Chondrocyte (in vitro differentiated cells): ENCODE data around the gene DCAF17. TPM values are rescaled to one million over a fixed set of nuclear protein-coding genes. Genes with fewer than 3 reads are reported as not detected.

ENCODE experiments used
- DNase-seq: peaks from one replicate; pipeline ENCODE4 v3.0.0; 2021; ENCODE audit warnings: mixed read lengths, low spot score
- H3K27ac Mint-ChIP-seq: one replicate; pipeline ENCODE4 v1.8.0; 2021; ENCODE audit warnings: mild to moderate bottlenecking, moderate library complexity, mixed read lengths; ENCODE audit not compliant: unreplicated experiment
- H3K27me3 Mint-ChIP-seq: 2 replicates; pipeline ENCODE4 v1.8.0; 2021; ENCODE audit warnings: low read depth, mixed read lengths
- H3K36me3 Mint-ChIP-seq: 2 replicates; pipeline ENCODE4 v1.8.0; 2021; ENCODE audit warnings: low read depth, mixed read lengths
- H3K4me1 Mint-ChIP-seq: 2 replicates; pipeline ENCODE4 v1.8.0; 2021; ENCODE audit warnings: low read depth, mild to moderate bottlenecking, mixed read lengths
- H3K4me3 Mint-ChIP-seq: one replicate; pipeline ENCODE4 v1.8.0; 2021; ENCODE audit warnings: mild to moderate bottlenecking, moderate library complexity, mixed read lengths; ENCODE audit not compliant: unreplicated experiment
- H3K9me3 Mint-ChIP-seq: 2 replicates; pipeline ENCODE4 v1.8.0; 2021; ENCODE audit warnings: low read depth, mixed read lengths
- total RNA-seq: library from RNA; stranded (reverse); gene quantifications from 3 replicates; pipeline ENCODE4 v1.2.1, GENCODE V29; 2021
- TF ChIP-seq, protein P1 (sequence below): fragments of 200-600 bp; sonication (generic); IDR thresholded peaks from 2 replicates; pipeline ENCODE4 v1.5.0; 2021; ENCODE audit warnings: antibody characterized with exemption, mild to moderate bottlenecking, moderate library complexity

The DCAF17 gene
- total RNA-seq, 1 donor from 2014 or later: 18.3 TPM

DNA sequence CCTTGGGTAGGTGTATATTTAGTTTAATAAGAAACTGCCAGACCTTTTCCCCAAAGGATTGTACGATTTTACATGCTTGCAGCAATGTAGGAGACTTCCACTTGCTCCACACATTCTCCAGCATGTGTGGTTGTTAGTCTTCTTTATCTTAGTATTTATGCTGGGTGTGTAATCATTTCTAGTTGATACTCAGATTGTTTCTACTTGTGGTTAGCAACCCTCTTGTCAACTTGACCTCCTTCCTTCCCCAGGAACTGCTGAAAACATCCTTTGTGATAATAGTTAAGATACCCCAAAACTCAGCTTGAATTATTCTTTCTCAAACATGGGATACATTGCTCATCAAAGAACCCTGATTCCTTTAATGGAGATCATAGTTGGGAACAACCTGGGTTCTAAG, 51.1 kb downstream of the DCAF17 start:
- Mint-ChIP-seq H3K9me3 (peaks cover 3% of the 10 kb centered on the region), H3K27me3 (no peaks in the 10 kb centered on the region), H3K4me1 (peaks cover 20% of the 10 kb centered on the region), H3K27ac (no peak overlapping the region), H3K36me3 (peaks cover 5% of the 10 kb centered on the region), H3K4me3 (no peak overlapping the region)
- no peak for DNase-seq
- TF ChIP-seq, protein P1, sequence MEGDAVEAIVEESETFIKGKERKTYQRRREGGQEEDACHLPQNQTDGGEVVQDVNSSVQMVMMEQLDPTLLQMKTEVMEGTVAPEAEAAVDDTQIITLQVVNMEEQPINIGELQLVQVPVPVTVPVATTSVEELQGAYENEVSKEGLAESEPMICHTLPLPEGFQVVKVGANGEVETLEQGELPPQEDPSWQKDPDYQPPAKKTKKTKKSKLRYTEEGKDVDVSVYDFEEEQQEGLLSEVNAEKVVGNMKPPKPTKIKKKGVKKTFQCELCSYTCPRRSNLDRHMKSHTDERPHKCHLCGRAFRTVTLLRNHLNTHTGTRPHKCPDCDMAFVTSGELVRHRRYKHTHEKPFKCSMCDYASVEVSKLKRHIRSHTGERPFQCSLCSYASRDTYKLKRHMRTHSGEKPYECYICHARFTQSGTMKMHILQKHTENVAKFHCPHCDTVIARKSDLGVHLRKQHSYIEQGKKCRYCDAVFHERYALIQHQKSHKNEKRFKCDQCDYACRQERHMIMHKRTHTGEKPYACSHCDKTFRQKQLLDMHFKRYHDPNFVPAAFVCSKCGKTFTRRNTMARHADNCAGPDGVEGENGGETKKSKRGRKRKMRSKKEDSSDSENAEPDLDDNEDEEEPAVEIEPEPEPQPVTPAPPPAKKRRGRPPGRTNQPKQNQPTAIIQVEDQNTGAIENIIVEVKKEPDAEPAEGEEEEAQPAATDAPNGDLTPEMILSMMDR: no peak

DNA sequence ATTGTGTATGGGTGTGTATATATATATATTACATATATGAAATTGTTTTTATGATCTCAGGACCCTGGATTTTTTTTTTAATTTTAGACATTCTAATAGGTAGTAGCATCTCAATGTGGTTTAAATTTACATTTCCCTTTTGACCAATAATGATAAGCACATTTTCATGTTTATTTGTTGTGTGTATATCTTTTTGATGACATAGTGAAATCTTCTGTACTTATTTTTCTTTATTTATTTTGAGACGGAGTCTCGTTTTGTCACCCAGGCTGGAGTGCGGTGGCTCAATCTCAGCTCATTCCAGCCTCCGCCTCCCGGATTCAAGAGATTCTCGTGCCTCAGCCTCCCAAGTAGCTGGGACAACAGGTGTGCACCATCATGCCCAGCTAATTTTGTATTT, 53.2 kb downstream of the DCAF17 start:
- H3K27ac Mint-ChIP-seq: no peak overlapping the region
- no peak for DNase-seq
- TF ChIP-seq, protein P1: no peak

DNA sequence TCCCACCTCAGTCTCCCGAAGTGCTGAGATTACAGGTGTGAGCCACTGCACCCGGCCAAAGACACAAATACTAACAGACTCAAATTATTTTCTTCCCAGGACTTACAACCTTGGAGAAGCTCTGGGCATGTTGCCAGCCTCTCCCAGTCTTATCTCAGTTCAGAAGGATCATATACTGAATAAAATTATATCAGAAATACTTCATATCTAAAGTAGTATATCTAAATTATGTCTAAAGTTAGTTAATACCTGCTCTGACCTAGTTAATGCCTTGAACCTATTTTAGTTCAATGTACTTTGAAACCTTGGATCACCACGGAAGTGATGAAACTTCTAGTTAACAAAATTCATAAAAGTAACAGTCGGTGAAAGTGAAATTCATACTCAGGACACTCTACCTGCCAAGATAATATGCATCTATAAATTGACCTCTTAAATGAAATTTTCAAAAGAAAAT, 53.8 kb downstream of the DCAF17 start:
- Mint-ChIP-seq H3K4me1 (peaks cover 4% of the 10 kb centered on the region), H3K36me3 (peaks cover 5% of the 10 kb centered on the region), H3K27me3 (no peaks in the 10 kb centered on the region), H3K27ac (no peak overlapping the region), H3K9me3 (peaks cover 3% of the 10 kb centered on the region), H3K4me3 (no peak overlapping the region)
- TF ChIP-seq, protein P1: no peak
- no peak for DNase-seq

More for the DNA sequence above, 53.2 kb downstream of the DCAF17 start:
- Mint-ChIP-seq H3K4me3 (no peak overlapping the region), H3K4me1 (peaks cover 10% of the 10 kb centered on the region), H3K27me3 (no peaks in the 10 kb centered on the region), H3K36me3 (peaks cover 5% of the 10 kb centered on the region), H3K9me3 (peaks cover 3% of the 10 kb centered on the region)

DNA sequence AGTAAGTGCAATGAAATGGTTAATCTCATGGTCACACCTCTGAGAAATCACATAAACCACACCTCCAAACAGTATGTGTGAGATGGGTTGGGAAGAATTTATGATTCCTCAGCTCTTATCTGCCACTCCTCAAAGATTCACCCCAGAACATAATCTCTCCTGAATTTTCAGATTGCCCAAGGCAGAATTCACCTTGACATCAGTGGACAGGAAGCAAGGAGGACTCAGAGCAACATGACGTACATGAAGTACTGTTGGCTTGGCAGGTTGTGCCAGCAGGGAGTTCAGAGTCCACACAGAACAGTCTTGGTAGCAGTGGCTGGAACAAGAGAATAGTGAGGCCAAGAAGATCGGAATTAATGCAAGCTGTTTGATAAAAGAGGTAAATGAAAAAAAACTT, 56.6 kb downstream of the DCAF17 start:
- no peak overlapping the region for H3K27ac Mint-ChIP-seq
- peaks cover 2% of the 10 kb centered on the region for H3K36me3 Mint-ChIP-seq
- peaks cover 3% of the 10 kb centered on the region for H3K9me3 Mint-ChIP-seq
- H3K27me3 Mint-ChIP-seq: no peaks in the 10 kb centered on the region
- TF ChIP-seq, protein P1: no peak
- no peak overlapping the region for H3K4me3 Mint-ChIP-seq
- DNase-seq: no peak
- H3K4me1 Mint-ChIP-seq: no peaks in the 10 kb centered on the region

DNA sequence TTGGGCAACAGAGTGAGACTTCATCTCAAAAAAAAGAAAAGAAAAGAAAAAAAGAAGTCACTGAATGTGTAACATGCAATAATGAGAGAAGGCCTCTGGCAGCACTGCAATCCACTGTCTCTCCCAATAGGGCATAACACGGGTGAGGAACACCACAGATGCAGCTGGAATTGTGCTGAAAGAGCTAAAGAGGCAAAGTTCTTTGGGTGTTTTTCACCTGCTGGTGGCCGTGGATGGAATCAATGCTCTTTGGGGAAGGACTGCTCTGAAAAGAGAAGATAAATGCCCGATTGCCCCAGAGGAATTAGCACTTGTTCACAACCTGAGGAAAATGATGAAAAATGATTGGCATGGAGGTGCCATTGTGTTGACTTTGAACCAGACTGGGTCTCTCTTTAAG, 57.3 kb downstream of the DCAF17 start:
- H3K27me3 Mint-ChIP-seq: no peaks in the 10 kb centered on the region
- peaks cover 5% of the 10 kb centered on the region for H3K9me3 Mint-ChIP-seq
- no peak for DNase-seq
- H3K4me1 Mint-ChIP-seq: no peaks in the 10 kb centered on the region
- TF ChIP-seq, protein P1: no peak
- no peak overlapping the region for H3K4me3 Mint-ChIP-seq
- no peak overlapping the region for H3K27ac Mint-ChIP-seq
- H3K36me3 Mint-ChIP-seq: peaks cover 2% of the 10 kb centered on the region
